OCI-LY7 (cell line): Measurements from ENCODE around the gene PAK3.

Source experiments
- CTCF ChIP-seq: fragments of 200-600 bp; sonication (generic); conservative IDR thresholded peaks from 2 replicates; pipeline ENCODE4 v1.5.1; 2014; ENCODE audit warnings: mild to moderate bottlenecking, antibody characterized with exemption, low read length, moderate library complexity, mixed read lengths
- EZH2phosphoT487 ChIP-seq: fragments of 200-600 bp; sonication (generic); IDR thresholded peaks from 2 replicates; pipeline ENCODE4 v1.6.1; 2018; ENCODE audit warnings: low read depth, borderline replicate concordance, mild to moderate bottlenecking, mixed run types, antibody characterized with exemption, low read length, moderate library complexity, mixed read lengths

GRCh38 chrX:111257733-111258132, 161.7 kb downstream of the PAK3 start:
- TF ChIP-seq EZH2phosphoT487, result no peak
- TF ChIP-seq CTCF, result no peak
